ENCODE results near the gene NIM1K. TPM values are rescaled to one million over a fixed set of nuclear protein-coding genes. Genes with fewer than 3 reads are reported as not detected.

NIM1K gene
- total RNA-seq, 1 donor from 2014 or later: 0.51 TPM

- TF ChIP-seq CTCF (IDR thresholded peaks at IDR 0.05): no peak
- Mint-ChIP-seq H3K4me3 (no peak overlapping the region), H3K27ac (no peak overlapping the region), H3K4me1 (no peaks in the 10 kb centered on the region), H3K36me3 (ENCODE audit: low read depth) (no peaks in the 10 kb centered on the region), H3K9me3 (no peaks in the 10 kb centered on the region), H3K27me3 (peaks cover 6% of the 10 kb centered on the region)
- DNase-seq (no peak), ATAC-seq (ENCODE audit: low read depth) (no peak)
- ChIA-PET CTCF (no interaction called here), POLR2A (no interaction called here)
- intact Hi-C loops (cut with micrococcal nuclease): no loop called here
Observed at GRCh38 chr5:43236653-43237355, 44.8 kb downstream of the NIM1K start.

GRCh38 chr5:43242196-43242595 is 50.2 kb downstream of the NIM1K start:
- no peaks in the 10 kb centered on the region for H3K9me3 Mint-ChIP-seq
- H3K4me3 Mint-ChIP-seq: no peak overlapping the region
- no peak overlapping the region for H3K27ac Mint-ChIP-seq
- ChIA-PET POLR2A (no interaction called here), CTCF (no interaction called here)
- ATAC-seq (ENCODE audit: low read depth): no peak
- peaks cover 41% of the 10 kb centered on the region for H3K27me3 Mint-ChIP-seq
- no peak for DNase-seq
- TF ChIP-seq CTCF (IDR thresholded peaks at IDR 0.05): no peak
- no peaks in the 10 kb centered on the region for H3K4me1 Mint-ChIP-seq
- intact Hi-C loops (cut with micrococcal nuclease): no loop called here
- H3K36me3 Mint-ChIP-seq (ENCODE audit: low read depth): no peaks in the 10 kb centered on the region

- DNase-seq: no peak
- Mint-ChIP-seq H3K4me3 (no peak overlapping the region), H3K27ac (no peak overlapping the region), H3K9me3 (no peaks in the 10 kb centered on the region), H3K4me1 (no peaks in the 10 kb centered on the region), H3K36me3 (ENCODE audit: low read depth) (no peaks in the 10 kb centered on the region), H3K27me3 (peaks cover 42% of the 10 kb centered on the region)
- ChIA-PET POLR2A (no interaction called here), CTCF (interaction anchor here (0.6 kb wide), 1 partner anchor 67 kb away, joined by 3 read pairs; no protein-coding TSS in a partner anchor)
- TF ChIP-seq CTCF (IDR thresholded peaks at IDR 0.05): no peak
- intact Hi-C loops (cut with micrococcal nuclease): no loop called here
- no peak for ATAC-seq (ENCODE audit: low read depth)
Observed at GRCh38 chr5:43243270-43243669, 51.2 kb downstream of the NIM1K start.

- H3K36me3 Mint-ChIP-seq (ENCODE audit: low read depth): no peaks in the 10 kb centered on the region
- intact Hi-C loops (cut with micrococcal nuclease): no loop called here
- no peak for ATAC-seq (ENCODE audit: low read depth)
- H3K4me3 Mint-ChIP-seq: no peak overlapping the region
- CTCF ChIA-PET: no interaction called here
- no peaks in the 10 kb centered on the region for H3K4me1 Mint-ChIP-seq
- H3K27ac Mint-ChIP-seq: no peak overlapping the region
- no peak for TF ChIP-seq CTCF (IDR thresholded peaks at IDR 0.05)
- H3K9me3 Mint-ChIP-seq: no peaks in the 10 kb centered on the region
- peaks cover 41% of the 10 kb centered on the region for H3K27me3 Mint-ChIP-seq
- DNase-seq: no peak
- POLR2A ChIA-PET: no interaction called here
Observed at GRCh38 chr5:43244823-43245565, 53.0 kb downstream of the NIM1K start.

- Mint-ChIP-seq H3K27ac (no peak overlapping the region), H3K4me3 (no peak overlapping the region), H3K36me3 (ENCODE audit: low read depth) (no peaks in the 10 kb centered on the region), H3K27me3 (peaks cover 39% of the 10 kb centered on the region), H3K4me1 (no peaks in the 10 kb centered on the region), H3K9me3 (no peaks in the 10 kb centered on the region)
- DNase-seq: no peak
- intact Hi-C loops (cut with micrococcal nuclease): no loop called here
- CTCF ChIA-PET: no interaction called here
- ATAC-seq (ENCODE audit: low read depth): no peak
- TF ChIP-seq CTCF (IDR thresholded peaks at IDR 0.05): no peak
- POLR2A ChIA-PET: no interaction called here
Observed at GRCh38 chr5:43245724-43246385, 53.8 kb downstream of the NIM1K start.
